Measurements from ENCODE around the gene NSMCE4A.
A peak's percentile ranks its signal among the peaks of the same experiment; 100 is the strongest.
"Not testable (repeated sequence)": the region's sequence is repeated elsewhere in the genome, so short reads cannot be mapped to it uniquely, and the experiment has no call there.

NSMCE4A gene

GRCh38 chr10:121935702-121936101 lies 39.3 kb downstream of the NSMCE4A start:
- DNase-seq (ENCODE audit: low spot score), result no peak

DNA sequence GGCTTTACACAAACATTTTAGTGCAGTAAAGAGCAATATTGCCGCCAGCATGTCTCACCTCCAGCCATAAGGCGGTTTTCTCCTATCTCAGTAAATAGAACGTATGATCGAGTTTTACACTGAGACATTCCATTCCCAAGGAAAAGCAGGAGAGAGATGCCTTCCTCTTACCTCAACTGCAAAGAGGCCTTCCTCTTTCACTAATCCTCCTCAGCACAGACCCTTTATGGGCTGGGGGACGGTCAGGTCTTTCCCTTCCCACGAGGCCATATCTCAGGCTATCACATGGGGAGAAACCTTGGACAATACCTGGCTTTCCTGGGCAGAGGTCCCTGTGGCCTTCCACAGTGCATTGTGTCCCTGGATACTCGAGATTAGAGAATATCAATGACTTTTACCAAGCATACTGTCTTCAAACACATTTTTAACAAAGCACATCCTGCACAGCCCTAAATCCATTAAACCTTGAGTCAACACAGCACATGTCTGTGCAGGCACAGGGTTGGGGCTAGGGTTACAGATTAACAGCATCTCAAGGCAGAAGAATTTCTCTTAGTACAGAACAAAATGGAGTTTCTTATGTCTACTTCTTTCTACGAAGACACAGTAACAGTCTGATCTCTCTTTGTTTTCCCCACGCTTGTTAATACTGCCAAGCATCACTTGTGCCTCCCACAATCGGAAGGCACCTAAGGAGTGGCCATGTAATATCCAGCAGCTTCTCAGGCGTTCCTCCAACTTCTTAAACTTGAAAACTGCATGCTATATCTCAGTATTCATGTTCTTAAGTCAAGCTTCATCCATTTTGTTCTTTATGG lies 44.5 kb downstream of the NSMCE4A start:
- DNase-seq (ENCODE audit: low spot score), result not testable (repeated sequence)

DNA sequence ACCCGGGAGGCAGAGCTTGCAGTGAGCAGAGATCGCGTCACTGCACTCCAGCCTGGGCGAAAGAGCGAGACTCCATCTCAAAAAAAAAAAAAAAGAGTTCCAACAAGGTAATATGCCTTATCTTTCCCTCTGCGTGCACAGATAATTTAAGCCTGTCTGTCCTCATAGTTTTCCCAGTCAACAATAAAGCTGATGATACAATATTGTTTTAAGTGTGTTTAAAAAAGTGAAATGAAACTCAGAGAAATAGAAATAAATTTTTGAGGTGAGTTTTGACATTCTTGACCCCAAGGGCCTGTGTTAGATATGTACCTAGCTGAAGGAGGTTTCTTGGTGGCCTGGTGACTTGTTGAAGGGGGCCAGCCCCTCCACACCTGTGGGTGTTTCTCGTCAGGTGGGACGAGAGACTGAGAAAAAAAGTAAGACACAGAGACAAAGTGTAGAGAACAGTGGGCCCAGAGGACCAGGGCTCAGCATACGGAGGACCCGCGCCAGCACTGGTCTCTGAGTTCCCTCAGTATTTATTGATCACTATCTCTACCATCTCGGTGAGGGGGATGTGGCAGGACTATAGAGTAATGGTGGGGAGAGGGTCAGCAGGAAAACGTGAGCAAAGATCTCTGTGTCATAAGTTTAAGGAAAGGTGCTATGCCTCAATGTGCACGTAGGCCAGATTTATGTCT lies 45.3 kb downstream of the NSMCE4A start:
- not testable (repeated sequence) for DNase-seq (ENCODE audit: low spot score)

DNA sequence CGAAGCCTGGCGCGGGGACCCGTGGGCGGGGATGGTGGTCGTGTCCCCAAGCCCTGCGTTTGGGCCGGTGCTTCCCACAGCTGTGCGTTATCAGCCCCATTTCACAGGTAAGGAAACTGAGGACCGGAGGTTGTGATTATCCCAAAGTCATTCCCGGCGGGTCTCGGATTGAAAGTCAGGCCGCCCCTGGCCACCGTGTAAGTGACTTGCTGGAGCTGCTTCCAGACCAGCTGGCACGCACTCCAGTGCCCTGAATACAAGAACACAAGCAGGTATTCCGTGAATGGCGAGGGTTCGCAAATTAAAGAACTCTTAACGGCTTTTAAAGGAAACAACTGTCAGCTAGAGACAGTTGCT lies 46.5 kb downstream of the NSMCE4A start:
- DNase-seq (ENCODE audit: low spot score), result peak; percentile 27

DNA sequence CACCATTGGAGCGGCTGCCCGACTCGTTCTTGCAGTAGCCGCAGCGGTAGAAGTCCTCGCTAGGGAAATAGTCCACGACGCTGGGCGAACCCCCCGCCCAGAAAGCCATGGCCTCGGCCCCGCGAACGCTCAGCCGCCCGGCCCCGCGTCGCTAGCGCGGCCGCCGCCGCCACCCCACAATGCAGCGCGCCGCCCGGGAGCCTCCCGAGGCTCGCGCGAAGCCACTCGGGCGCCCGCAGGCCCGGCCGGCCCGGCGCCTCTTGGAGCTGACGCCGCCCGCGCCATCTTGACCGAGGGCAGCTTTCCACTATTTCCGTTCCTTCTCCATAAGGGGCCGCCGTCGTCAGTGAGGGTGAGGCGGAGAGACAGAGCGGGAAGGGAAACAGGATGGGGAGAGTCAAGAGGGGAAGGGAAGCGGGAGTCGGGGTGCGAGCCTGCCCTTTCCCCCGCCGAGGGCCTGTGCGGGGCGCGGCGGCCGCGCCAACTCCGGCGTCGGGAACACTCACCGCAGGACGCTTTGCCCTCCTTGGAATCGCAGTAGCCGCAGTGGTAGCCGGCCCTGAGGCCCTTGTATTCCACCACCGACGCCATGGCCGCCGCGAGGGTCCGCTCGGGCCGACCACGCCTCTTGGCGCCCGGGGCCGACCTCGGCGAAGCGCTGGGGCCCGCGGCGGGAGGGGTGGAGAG lies 47.0 kb downstream of the NSMCE4A start, which contains the start of gene ATE1:
Gene ATE1, minus strand, starts transcription at position 191 of the 687 bp plus-strand sequence. Its CDS starts 82 bp downstream, at position 109.
- DNase-seq (ENCODE audit: low spot score), result peak; percentile 95

GRCh38 chr10:121927318-121927840 lies 47.6 kb downstream of the NSMCE4A start:
- DNase-seq (ENCODE audit: low spot score), result peak; percentile 65

DNA sequence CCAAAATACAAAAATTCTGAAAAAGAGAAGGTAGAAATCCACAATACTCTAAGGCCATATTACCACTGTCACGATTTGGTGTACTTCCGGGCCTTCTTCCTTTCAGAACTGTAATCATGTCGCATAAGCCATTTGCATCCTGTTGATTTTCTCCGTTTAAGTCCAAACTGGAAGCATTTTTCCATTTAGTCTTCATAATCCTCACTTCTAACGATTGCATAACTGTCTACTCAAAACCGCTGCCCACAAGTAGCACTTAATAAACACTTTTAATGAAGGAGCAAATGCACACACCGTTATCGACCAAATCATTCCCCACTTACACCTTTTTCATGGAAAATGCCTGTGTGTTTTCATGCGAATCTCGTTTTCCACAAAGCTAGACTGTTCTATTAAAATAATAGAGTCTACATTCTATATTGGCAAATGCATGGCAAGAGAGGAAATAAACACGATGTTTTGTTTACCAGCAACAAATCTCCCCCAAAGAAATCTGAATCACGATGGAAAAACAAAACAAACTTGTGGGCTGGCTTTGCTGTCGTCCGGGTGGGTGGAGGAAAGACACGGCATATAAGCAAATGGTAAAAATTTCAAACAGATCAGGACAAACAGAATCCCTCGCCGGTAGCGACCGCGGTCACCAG lies 48.2 kb downstream of the NSMCE4A start:
- DNase-seq (ENCODE audit: low spot score), result peak; percentile 25

DNA sequence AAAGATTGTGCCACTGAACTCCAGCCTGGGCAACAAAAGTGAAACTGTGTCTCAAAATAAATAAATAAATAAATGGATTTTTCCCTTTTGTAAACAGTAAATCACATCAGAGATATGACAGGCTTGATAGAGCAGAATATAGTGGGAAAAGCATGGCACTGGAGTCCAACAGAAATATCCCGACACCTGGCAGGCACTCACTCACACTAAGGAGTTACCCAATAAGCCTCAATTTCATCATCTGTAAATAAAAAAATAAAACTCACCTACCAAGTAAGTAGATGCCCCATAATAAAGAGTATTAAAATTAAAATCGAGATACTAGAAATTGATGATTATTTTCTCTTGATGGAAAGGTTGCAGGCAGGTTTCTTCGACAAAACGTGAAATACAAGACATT lies 48.9 kb downstream of the NSMCE4A start:
- DNase-seq (ENCODE audit: low spot score), result no peak

DNA sequence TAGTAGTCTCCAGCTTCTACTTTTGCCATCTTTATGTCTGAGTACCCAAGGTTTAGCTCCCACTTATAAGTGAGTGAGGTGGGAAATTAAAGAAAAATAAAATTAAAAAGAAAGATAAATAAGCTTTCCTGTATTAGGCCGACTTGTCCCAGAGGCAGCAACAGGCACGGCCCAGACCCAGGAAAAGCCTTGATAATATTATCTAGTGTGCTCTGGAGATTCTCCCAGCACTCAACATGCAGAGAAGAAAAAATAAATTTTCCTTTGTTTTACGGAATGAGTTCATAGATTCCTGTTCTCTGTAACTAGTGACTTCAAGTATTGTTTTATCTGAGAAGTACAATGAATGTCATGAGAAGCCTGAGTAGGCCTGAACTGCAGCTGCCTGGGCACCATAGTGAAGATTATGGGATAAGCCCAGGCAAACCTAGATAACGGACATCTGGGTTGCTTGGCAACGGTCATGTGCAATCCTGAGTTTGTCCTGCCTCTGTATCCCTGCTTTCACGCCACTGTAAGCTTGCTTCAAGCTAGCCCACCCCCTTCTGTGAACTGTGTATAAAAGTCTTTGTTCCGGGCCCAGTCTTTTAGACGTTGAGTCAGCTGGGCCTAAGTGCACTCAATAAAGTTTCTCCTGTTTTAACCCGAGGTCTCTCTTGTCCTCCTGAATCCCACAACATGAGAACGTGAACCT lies 53.6 kb downstream of the NSMCE4A start:
- no peak for DNase-seq (ENCODE audit: low spot score)

DNA sequence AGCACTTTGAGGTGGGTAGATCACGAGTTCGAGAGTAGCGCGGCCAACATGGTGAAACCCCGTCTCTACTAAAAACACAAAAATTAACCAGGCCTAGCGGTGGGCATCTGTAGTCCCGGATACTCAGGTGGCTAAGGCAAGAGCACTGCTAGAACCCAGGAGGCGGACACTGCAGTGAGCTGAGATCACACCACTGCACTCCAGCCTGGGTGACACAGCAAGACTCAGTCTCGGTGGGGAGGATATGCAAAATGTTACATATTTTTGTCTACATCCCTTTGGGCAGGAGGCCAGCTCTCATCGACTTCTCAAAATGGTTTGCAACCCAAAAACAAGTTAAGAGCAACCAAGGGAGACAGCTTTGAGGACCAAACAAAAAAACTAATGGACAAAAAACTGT lies 55.4 kb downstream of the NSMCE4A start:
- no peak for DNase-seq (ENCODE audit: low spot score)

DNA sequence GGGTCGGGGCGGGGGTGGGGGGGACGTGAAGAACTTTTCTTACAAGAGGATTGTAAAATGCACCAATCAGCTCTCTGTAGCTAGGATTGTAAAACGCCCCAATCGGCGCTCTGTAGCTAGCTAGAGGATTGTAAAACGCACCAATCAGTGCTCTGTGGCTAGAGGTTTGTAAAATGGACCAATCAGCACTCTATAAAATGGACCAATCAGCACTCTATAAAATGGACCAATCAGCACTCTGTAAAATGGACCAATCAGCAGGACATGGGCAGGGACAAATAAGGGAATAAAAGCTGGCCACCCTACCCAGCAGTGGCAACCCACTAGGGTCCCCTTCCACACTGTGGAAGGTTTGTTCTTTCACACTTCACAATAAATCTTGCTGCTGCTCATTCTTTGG lies 56.2 kb downstream of the NSMCE4A start:
- not testable (repeated sequence) for DNase-seq (ENCODE audit: low spot score)

DNA sequence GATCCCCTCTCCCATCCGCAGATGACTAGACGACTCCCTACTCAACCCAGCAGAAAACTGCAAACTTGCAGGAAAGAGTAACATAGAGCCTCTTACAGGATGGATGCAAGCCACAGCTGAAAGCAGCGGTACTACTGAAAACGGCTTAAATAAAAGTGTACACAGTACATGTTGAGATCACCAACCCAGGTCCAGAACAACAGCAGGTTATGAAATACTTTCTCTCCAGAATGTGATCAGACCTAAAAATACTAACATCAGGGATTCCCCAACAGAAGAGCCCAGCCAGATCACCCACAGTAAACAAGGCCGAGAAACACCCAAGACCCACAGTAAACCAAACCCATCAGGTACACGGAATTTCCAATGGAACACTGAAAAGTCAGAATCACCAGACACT lies 60.4 kb downstream of the NSMCE4A start:
- DNase-seq (ENCODE audit: low spot score), result no peak

- DNase-seq (ENCODE audit: low spot score), result no peak
These were observed 63.7 kb downstream of the NSMCE4A start for GRCh38 chr10:121911421-121911697.

DNA sequence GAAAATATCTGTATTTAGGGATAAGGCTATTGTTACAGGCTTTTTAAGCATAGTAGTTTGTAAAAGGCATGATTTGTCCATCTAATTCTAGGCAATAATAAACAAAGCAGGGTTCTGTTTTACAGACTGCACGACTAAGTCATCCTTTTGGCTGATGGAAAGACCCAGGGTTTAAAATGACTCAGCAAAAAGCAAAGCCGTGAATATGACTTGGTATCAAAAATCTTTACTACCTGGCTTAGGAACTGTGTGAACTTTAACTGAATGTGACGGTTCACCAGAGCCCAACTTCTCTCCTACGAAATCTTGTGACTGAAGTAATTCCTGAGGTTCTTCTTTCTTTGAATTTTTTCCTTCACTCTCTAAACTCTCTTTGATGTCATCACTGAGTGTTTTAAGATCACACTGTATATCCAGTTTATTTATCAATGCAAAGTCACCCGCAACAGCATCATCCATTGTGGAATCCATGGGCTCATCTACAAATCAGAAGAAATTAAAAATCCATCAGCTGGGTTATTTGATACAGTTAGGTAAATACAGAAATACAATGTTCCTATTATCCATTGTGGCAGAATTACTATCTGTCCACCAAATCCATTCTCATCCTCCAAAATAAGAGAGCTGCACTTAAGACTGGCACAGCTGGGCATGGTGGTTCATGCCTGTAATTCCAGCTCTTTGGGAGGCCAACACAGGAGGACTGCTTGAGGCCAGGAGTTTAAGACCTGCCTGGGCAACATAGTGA lies 64.2 kb downstream of the NSMCE4A start:
- peak; percentile 62 for DNase-seq (ENCODE audit: low spot score)

Data from Ammon's horn (tissue), 1 donor.